ENCODE data around the gene PEMT.

DNA sequence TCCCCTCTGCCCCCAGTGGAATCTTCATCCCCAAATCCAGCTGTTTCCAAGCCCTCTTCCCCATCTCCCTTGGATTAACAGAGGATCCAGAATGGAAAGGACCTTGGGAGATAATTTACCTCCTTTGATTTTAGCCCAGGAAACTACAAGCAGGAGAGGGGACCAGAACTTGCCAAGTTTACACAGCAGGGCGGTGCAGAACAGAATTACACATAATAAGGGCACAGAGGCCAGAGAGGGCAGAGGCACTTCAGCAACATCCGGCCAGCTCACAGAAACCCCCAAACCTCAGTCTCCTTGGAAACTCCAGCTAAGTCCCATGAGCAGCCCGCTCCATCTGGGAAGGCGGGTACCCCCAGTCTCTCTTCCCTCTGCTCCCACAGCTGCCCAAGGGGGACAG lies 27.2 kb downstream of the PEMT start:
- TF ChIP-seq POLR2A (IDR thresholded peaks at IDR 0.05; ENCODE audit: low read depth, low read length) (no peak), NFE2L2 (IDR thresholded peaks at IDR 0.05; ENCODE audit: low read depth, low read length) (no peak), RFX5 (IDR thresholded peaks at IDR 0.05; ENCODE audit: low read depth, low read length) (no peak), SMC3 (IDR thresholded peaks at IDR 0.05; ENCODE audit: low read depth, low read length) (no peak), CHD1 (IDR thresholded peaks at IDR 0.05; ENCODE audit: low read depth, low read length) (no peak), FOS (IDR thresholded peaks at IDR 0.05; ENCODE audit: low read depth, low read length) (no peak), MXI1 (IDR thresholded peaks at IDR 0.05; ENCODE audit: borderline replicate concordance, low read depth, low read length) (no peak), RCOR1 (IDR thresholded peaks at IDR 0.05; ENCODE audit: insufficient replicate concordance, low read length) (no peak)
- TF ChIP-seq, protein P1, sequence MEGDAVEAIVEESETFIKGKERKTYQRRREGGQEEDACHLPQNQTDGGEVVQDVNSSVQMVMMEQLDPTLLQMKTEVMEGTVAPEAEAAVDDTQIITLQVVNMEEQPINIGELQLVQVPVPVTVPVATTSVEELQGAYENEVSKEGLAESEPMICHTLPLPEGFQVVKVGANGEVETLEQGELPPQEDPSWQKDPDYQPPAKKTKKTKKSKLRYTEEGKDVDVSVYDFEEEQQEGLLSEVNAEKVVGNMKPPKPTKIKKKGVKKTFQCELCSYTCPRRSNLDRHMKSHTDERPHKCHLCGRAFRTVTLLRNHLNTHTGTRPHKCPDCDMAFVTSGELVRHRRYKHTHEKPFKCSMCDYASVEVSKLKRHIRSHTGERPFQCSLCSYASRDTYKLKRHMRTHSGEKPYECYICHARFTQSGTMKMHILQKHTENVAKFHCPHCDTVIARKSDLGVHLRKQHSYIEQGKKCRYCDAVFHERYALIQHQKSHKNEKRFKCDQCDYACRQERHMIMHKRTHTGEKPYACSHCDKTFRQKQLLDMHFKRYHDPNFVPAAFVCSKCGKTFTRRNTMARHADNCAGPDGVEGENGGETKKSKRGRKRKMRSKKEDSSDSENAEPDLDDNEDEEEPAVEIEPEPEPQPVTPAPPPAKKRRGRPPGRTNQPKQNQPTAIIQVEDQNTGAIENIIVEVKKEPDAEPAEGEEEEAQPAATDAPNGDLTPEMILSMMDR (conservative IDR thresholded peaks at IDR 0.05; ENCODE audit: low read depth, low read length): no peak

Measured in IMR-90 (cell line).